ENCODE results near the gene ZNRF4. TPM values are rescaled to one million over a fixed set of nuclear protein-coding genes. Genes with fewer than 3 reads are reported as not detected.

Gene ZNRF4
- total and polyA plus RNA-seq, 2 donors from 2014 or later = not detected

DNA sequence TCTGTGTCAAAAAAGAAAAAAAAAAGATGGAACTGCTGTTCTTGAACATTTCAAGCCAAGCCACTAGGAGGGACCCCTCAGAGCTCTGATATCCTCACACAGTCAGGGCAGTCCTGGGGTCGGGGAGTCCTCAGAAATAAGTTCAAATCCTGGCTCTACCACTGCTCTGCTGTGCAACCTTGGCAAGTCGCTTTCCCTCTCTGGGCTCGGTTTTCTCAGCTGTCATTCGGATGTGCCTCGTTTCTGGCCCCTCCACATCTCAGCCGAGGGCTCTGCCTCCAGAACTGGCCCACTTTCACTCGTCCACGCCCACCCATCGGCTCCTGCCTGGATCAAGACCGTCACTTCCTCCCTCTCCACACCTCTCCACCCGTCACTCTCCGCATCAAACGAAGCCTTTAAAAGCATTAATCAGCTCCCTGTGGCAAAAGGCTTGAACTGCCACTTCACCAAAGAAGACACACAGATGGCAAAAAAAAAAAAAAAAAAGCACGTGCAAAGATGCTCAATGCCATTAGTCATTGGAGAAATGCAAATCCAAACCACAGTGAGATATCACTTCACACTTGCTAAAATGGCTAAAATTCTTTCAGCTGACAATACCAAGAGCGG lies 7.4 kb upstream of the ZNRF4 start:
- no peak for DNase-seq

GRCh38 chr19:5448374-5448773 lies 6.8 kb upstream of the ZNRF4 start:
- FAIRE-seq = no peak
- intact Hi-C loops (cut with DNase I) = no loop called here
- Histone ChIP-seq H3K9me3 (ENCODE audit: control insufficient read depth in 2 of 3, insufficient read depth in 1 of 3, low read length in 3 of 3) (peaks cover 0 to 4% (median 0%) of the 10 kb centered on the region in 3 donors), H3K4me1 (ENCODE audit: control insufficient read depth in 2 of 3, insufficient read depth in 2 of 3, low read depth in 1 of 3, low read length in 3 of 3) (no peaks in the 10 kb centered on the region), H3K4me3 (ENCODE audit: low read length in 3 of 3) (no peak overlapping the region), H3K36me3 (ENCODE audit: control insufficient read depth in 2 of 3, insufficient read depth in 3 of 3, low read length in 3 of 3) (no peaks in the 10 kb centered on the region), H3K9ac (ENCODE audit: low read length in 3 of 3) (no peak overlapping the region), H3K27ac (ENCODE audit: low read depth in 2 of 2, low read length in 2 of 2) (no peak overlapping the region), H3K27me3 (ENCODE audit: control insufficient read depth, insufficient read depth, low read length) (no peaks in the 10 kb centered on the region)
- TF ChIP-seq CTCF (IDR thresholded peaks at IDR 0.05; ENCODE audit: borderline replicate concordance, extremely low read depth, insufficient read depth) = no peak
- peak in 1 of 5 donors; percentile 13 for DNase-seq

More for the DNA sequence above, 7.4 kb upstream of the ZNRF4 start:
- intact Hi-C loops (cut with DNase I) = no loop called here
- Histone ChIP-seq H3K36me3 (ENCODE audit: control insufficient read depth in 2 of 3, insufficient read depth in 3 of 3, low read length in 3 of 3) (no peaks in the 10 kb centered on the region), H3K9ac (ENCODE audit: low read length in 3 of 3) (no peak overlapping the region), H3K4me1 (ENCODE audit: control insufficient read depth in 2 of 3, insufficient read depth in 2 of 3, low read depth in 1 of 3, low read length in 3 of 3) (no peaks in the 10 kb centered on the region), H3K27me3 (ENCODE audit: control insufficient read depth, insufficient read depth, low read length) (no peaks in the 10 kb centered on the region), H3K4me3 (ENCODE audit: low read length in 3 of 3) (no peak overlapping the region), H3K9me3 (ENCODE audit: control insufficient read depth in 2 of 3, insufficient read depth in 1 of 3, low read length in 3 of 3) (no peaks in the 10 kb centered on the region), H3K27ac (ENCODE audit: low read depth in 2 of 2, low read length in 2 of 2) (no peak overlapping the region)
- no peak for FAIRE-seq
- no peak for TF ChIP-seq CTCF (IDR thresholded peaks at IDR 0.05; ENCODE audit: borderline replicate concordance, extremely low read depth, insufficient read depth)

GRCh38 chr19:5450482-5451126 lies 4.6 kb upstream of the ZNRF4 start:
- DNase-seq (no peak), FAIRE-seq (no peak)
- Histone ChIP-seq H3K4me1 (ENCODE audit: control insufficient read depth in 2 of 3, insufficient read depth in 2 of 3, low read depth in 1 of 3, low read length in 3 of 3) (no peaks in the 10 kb centered on the region), H3K27me3 (ENCODE audit: control insufficient read depth, insufficient read depth, low read length) (no peaks in the 10 kb centered on the region), H3K4me3 (ENCODE audit: low read length in 3 of 3) (no peak overlapping the region), H3K9me3 (ENCODE audit: control insufficient read depth in 2 of 3, insufficient read depth in 1 of 3, low read length in 3 of 3) (peaks cover 0 to 4% (median 0%) of the 10 kb centered on the region in 3 donors), H3K27ac (ENCODE audit: low read depth in 2 of 2, low read length in 2 of 2) (no peak overlapping the region), H3K9ac (ENCODE audit: low read length in 3 of 3) (no peak overlapping the region), H3K36me3 (ENCODE audit: control insufficient read depth in 2 of 3, insufficient read depth in 3 of 3, low read length in 3 of 3) (no peaks in the 10 kb centered on the region)
- intact Hi-C loops (cut with DNase I) = no loop called here
- TF ChIP-seq CTCF (IDR thresholded peaks at IDR 0.05; ENCODE audit: borderline replicate concordance, extremely low read depth, insufficient read depth) = no peak
